HCT116 (cell line): ENCODE data around the gene OR51F2. TPM values are rescaled to one million over a fixed set of nuclear protein-coding genes. Genes with fewer than 3 reads are reported as not detected.

ENCODE experiments used
- ATAC-seq: fragments of 200-7000 bp; cut with Tn5 transposase; 2 replicates; pipeline ENCODE4 v1.9.1; 2020; ENCODE audit warnings: mild to moderate bottlenecking, moderate library complexity
- BruUV-seq: library from RNA; stranded (reverse); fragments of 400-500 nt; replicated peaks from 2 replicates; lab custom pipeline; 2021; lab: Mats Ljungman, UMichigan
- CTCF ChIA-PET: fragments of 300-600 bp; sonication (Branson Sonifier 250); formaldehyde crosslinking; loops from one replicate; lab custom pipeline; 2021; ENCODE audit warnings: antibody characterized with exemption; lab: Charles Lee
- POLR2A ChIA-PET: fragments of 300-600, 350-600 bp; sonication (Branson Sonifier 250); formaldehyde crosslinking; loops from one replicate; lab custom pipeline; 2021; ENCODE audit warnings: antibody characterized with exemption; lab: Charles Lee
- RAD21 ChIA-PET, 2 experiments: fragments of 300-600 bp; sonication (Branson Sonifier 250); formaldehyde crosslinking; loops; one replicate each; lab custom pipeline; 2023; ENCODE audit warnings: low total read pairs in 2 of 2; ENCODE audit not compliant: uncharacterized antibody in 2 of 2, unreplicated experiment in 2 of 2, low non-redundant PET in 1 of 2; lab: Charles Lee
- DNase-seq: peaks from one replicate; pipeline ENCODE4 v3.0.0-alpha.2; 2010; ENCODE audit warnings: low read depth, low spot score
- H2AFZ ChIP-seq: fragments of 200-600 bp; shearing (Covaris generic), sonication (generic); 2 replicates; pipeline ENCODE4 v1.6.1; 2017; ENCODE audit warnings: low read depth, mixed run types, mixed read lengths, antibody characterized with exemption, low read length; ENCODE audit not compliant: poor library complexity, severe bottlenecking
- H3K27ac ChIP-seq: 2 replicates; pipeline ENCODE4 v1.5.1; 2012; ENCODE audit warnings: low read depth, low read length
- H3K27me3 ChIP-seq: fragments of 200-600 bp; sonication (generic); 2 replicates; pipeline ENCODE4 v1.6.1; 2016; ENCODE audit warnings: mixed run types, low read length, mixed read lengths; ENCODE audit not compliant: insufficient read depth
- H3K36me3 ChIP-seq, 2 experiments: fragments of 200-500 bp in 1 of 2; fragments of 200-600 bp in 1 of 2; sonication (Bioruptor generic) in 1 of 2; sonication (generic) in 1 of 2; 2 replicates each; pipeline versions ENCODE4 v1.5.1 to v1.6.1; 2014 to 2016; ENCODE audit warnings: low read length in 2 of 2, inconsistent platforms in 1 of 2, mixed read lengths in 1 of 2, mixed run types in 1 of 2; ENCODE audit not compliant: insufficient read depth in 2 of 2, control insufficient read depth in 1 of 2
- H3K4me1 ChIP-seq, 2 experiments: fragments of 200-600 bp in 1 of 2; sonication (generic) in 1 of 2; 2 replicates each; pipeline versions ENCODE4 v1.5.1 to v1.6.1; 2012 to 2017; ENCODE audit warnings: low read length in 2 of 2, inconsistent platforms in 1 of 2, mild to moderate bottlenecking in 1 of 2, mixed read lengths in 1 of 2, mixed run types in 1 of 2, moderate library complexity in 1 of 2; ENCODE audit not compliant: insufficient read depth in 2 of 2, control insufficient read depth in 1 of 2
- H3K4me2 ChIP-seq: fragments of 200-600 bp; sonication (generic); 2 replicates; pipeline ENCODE4 v1.6.1; 2017; ENCODE audit warnings: mixed run types, low read length, mixed read lengths
- H3K4me3 ChIP-seq, 2 experiments: fragments of 200-600 bp in 1 of 2; sonication (generic) in 1 of 2; replicated peaks in 1 of 2; 2 replicates each; pipeline ENCODE4 v1.5.1; 2011 to 2016; ENCODE audit warnings: low read length in 2 of 2, control low read depth in 1 of 2, low read depth in 1 of 2, mild to moderate bottlenecking in 1 of 2, mixed read lengths in 1 of 2, mixed run types in 1 of 2
- H3K79me2 ChIP-seq: fragments of 200-600 bp; sonication (generic); 2 replicates; pipeline ENCODE4 v1.6.1; 2017; ENCODE audit warnings: mild to moderate bottlenecking, mixed run types, low read length, moderate library complexity, mixed read lengths; ENCODE audit not compliant: insufficient read depth
- H3K9ac ChIP-seq: fragments of 200-600 bp; sonication (generic); 2 replicates; pipeline ENCODE4 v1.6.1; 2016; ENCODE audit warnings: low read length, mixed read lengths
- H3K9me2 ChIP-seq: fragments of 200-600 bp; sonication (generic), shearing (Covaris generic); 2 replicates; pipeline ENCODE4 v1.6.1; 2017; ENCODE audit warnings: mixed run types, mild to moderate bottlenecking, moderate library complexity; ENCODE audit not compliant: insufficient read depth
- H3K9me3 ChIP-seq, 2 experiments: fragments of 200-500 bp in 1 of 2; fragments of 200-600 bp in 1 of 2; sonication (Bioruptor generic) in 1 of 2; sonication (generic) in 1 of 2; 2 replicates each; pipeline ENCODE4 v1.6.1; 2014 to 2017; ENCODE audit warnings: low read length in 2 of 2, mixed read lengths in 2 of 2, inconsistent platforms in 1 of 2, low read depth in 1 of 2, mild to moderate bottlenecking in 1 of 2, mixed run types in 1 of 2, moderate library complexity in 1 of 2; ENCODE audit not compliant: control insufficient read depth in 1 of 2, insufficient read depth in 1 of 2
- H4K20me1 ChIP-seq: fragments of 200-600 bp; sonication (generic), shearing (Covaris generic); 2 replicates; pipeline ENCODE4 v1.6.1; 2017; ENCODE audit warnings: mixed run types, mild to moderate bottlenecking, moderate library complexity; ENCODE audit not compliant: insufficient read depth
- CBX3 ChIP-seq: IDR thresholded peaks from 2 replicates; pipeline ENCODE4 v1.6.1; 2012; ENCODE audit warnings: low read depth
- CEBPB ChIP-seq: IDR thresholded peaks from 2 replicates; pipeline ENCODE4 v1.6.1; 2012; ENCODE audit warnings: low read depth
- CTCF ChIP-seq, 3 experiments: fragments of 200-600 bp in 1 of 3; sonication (generic) in 1 of 3; IDR thresholded peaks in 2 of 3; conservative IDR thresholded peaks in 1 of 3; 2 replicates each; pipeline ENCODE4 v1.5.1; 2012 to 2017; ENCODE audit warnings: low read depth in 2 of 3, low read length in 2 of 3, antibody characterized with exemption in 1 of 3, borderline replicate concordance in 1 of 3, control low read depth in 1 of 3, mild to moderate bottlenecking in 1 of 3, mixed read lengths in 1 of 3, mixed run types in 1 of 3, moderate library complexity in 1 of 3; ENCODE audit not compliant: insufficient read depth in 1 of 3
- ELF1 ChIP-seq: IDR thresholded peaks from 2 replicates; pipeline ENCODE4 v1.6.1; 2012; ENCODE audit warnings: low read depth, borderline replicate concordance
- EZH2 ChIP-seq: fragments of 200-600 bp; sonication (generic); IDR thresholded peaks from 2 replicates; pipeline ENCODE4 v1.6.1; 2017; ENCODE audit warnings: antibody characterized with exemption, mixed run types
- EZH2phosphoT487 ChIP-seq: fragments of 200-600 bp; IDR thresholded peaks from 2 replicates; pipeline ENCODE4 v1.6.1; 2018; ENCODE audit warnings: antibody characterized with exemption, borderline replicate concordance
- JUND ChIP-seq: IDR thresholded peaks from 2 replicates; pipeline ENCODE4 v1.6.1; 2012
- POLR2AphosphoS5 ChIP-seq: IDR thresholded peaks from 2 replicates; pipeline ENCODE4 v1.6.1; 2011; ENCODE audit warnings: mild to moderate bottlenecking, low read depth, low read length, moderate library complexity
- RAD21 ChIP-seq: IDR thresholded peaks from 2 replicates; pipeline ENCODE4 v1.6.1; 2012; ENCODE audit warnings: low read depth, mild to moderate bottlenecking
- REST ChIP-seq: IDR thresholded peaks from 2 replicates; pipeline ENCODE4 v1.6.1; 2012; ENCODE audit warnings: low read depth
- SP1 ChIP-seq: IDR thresholded peaks from 2 replicates; pipeline ENCODE4 v1.6.1; 2012; ENCODE audit warnings: low read depth
- TCF7L2 ChIP-seq: IDR thresholded peaks from 2 replicates; pipeline ENCODE4 v1.7.0; 2011; ENCODE audit warnings: borderline replicate concordance, inconsistent platforms; ENCODE audit not compliant: insufficient read depth, insufficient read length; ENCODE audit errors: extremely low read depth
- YY1 ChIP-seq: IDR thresholded peaks from 2 replicates; pipeline ENCODE4 v1.6.1; 2011; ENCODE audit warnings: low read length, low read depth, moderate library complexity, mild to moderate bottlenecking; ENCODE audit not compliant: insufficient replicate concordance; ENCODE audit errors: extremely low read depth
- ZBTB33 ChIP-seq: IDR thresholded peaks from 2 replicates; pipeline ENCODE4 v1.6.1; 2011; ENCODE audit warnings: mild to moderate bottlenecking, low read length, moderate library complexity; ENCODE audit not compliant: insufficient replicate concordance; ENCODE audit errors: extremely low read depth
- ZNF274 ChIP-seq: fragments of 200-500 bp; sonication (Bioruptor generic); IDR thresholded peaks from 2 replicates; pipeline ENCODE4 v1.6.1; 2014; ENCODE audit warnings: mild to moderate bottlenecking, low read depth, low read length, inconsistent platforms
- intact Hi-C: fragments of 100-400 bp; cut with micrococcal nuclease; formaldehyde crosslinking; loops from 2 replicates; pipeline ENCODE4 v1.10.0; 2022
- total RNA-seq: library from RNA; stranded (reverse); gene quantifications from one replicate; pipeline ENCODE4 v1.2.1, GENCODE V29; 2021; ENCODE audit not compliant: unreplicated experiment

The OR51F2 gene
- total RNA-seq, 1 experiment from 2014 or later, result not detected

DNA sequence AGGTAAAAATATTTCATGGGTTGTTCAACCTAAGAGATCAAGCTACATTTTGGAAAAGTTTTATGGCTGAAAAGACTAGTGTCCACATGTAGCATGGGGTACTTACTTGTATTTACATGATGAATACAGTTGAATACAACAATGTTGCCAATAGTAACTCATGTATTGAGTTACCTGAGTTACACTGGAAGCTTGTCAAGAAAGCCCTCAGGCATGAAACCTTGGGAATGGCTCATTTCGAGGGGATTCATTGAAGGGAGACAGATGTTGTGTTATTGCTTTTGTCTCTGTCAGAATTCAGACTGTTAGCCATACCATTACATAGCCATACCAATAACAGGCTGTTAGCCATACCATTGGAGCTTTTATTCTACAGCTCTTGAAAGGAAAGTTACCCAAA, 9.2 kb downstream of the OR51F2 start:
- Histone ChIP-seq H3K9ac (no peak overlapping the region), H3K4me3 (no peak overlapping the region), H3K9me3 (no peaks in the 10 kb centered on the region), H3K4me1 (no peaks in the 10 kb centered on the region), H3K27me3 (peaks cover 27% of the 10 kb centered on the region), H2AFZ (no peak overlapping the region), H3K4me2 (no peak overlapping the region), H3K79me2 (no peaks in the 10 kb centered on the region), H3K27ac (no peak overlapping the region), H4K20me1 (no peaks in the 10 kb centered on the region), H3K36me3 (no peaks in the 10 kb centered on the region), H3K9me2 (no peaks in the 10 kb centered on the region)
- BruUV-seq, result no TSS peak
- no peak for TF ChIP-seq ZNF274
- no peak for TF ChIP-seq EZH2
- no peak for TF ChIP-seq REST
- no peak for TF ChIP-seq JUND
- TF ChIP-seq TCF7L2, result no peak
- no peak for TF ChIP-seq SP1
- no peak for TF ChIP-seq EZH2phosphoT487
- no peak for TF ChIP-seq CEBPB
- no peak for TF ChIP-seq ZBTB33
- no peak for TF ChIP-seq CBX3
- no peak for TF ChIP-seq YY1
- TF ChIP-seq RAD21, result no peak
- TF ChIP-seq ELF1, result no peak
- no peak for TF ChIP-seq CTCF (IDR thresholded peaks at IDR 0.05 in 2 of 3, conservative IDR thresholded peaks at IDR 0.05 in 1 of 3; ENCODE audit: borderline replicate concordance in 1 of 3, insufficient read depth in 1 of 3, low read depth in 2 of 3, low read length in 2 of 3)
- no peak for TF ChIP-seq POLR2AphosphoS5
- RAD21 ChIA-PET, result no interaction called here
- CTCF ChIA-PET, result no interaction called here
- POLR2A ChIA-PET, result no interaction called here
- ATAC-seq (no peak), DNase-seq (no peak)
- intact Hi-C loops, result no loop called here
